GM10266 (cell line): ENCODE data around the gene KCNAB1.

Source experiments
- DNase-seq: peaks from one replicate; pipeline ENCODE4 v3.0.0; 2012; ENCODE audit errors: extremely low spot score
- CTCF ChIP-seq: IDR thresholded peaks from 2 replicates; pipeline ENCODE4 v1.5.1; 2012; ENCODE audit warnings: mild to moderate bottlenecking, low read depth; ENCODE audit not compliant: control insufficient read depth, insufficient read depth; ENCODE audit errors: missing control alignments

KCNAB1 gene

GRCh38 chr3:156576651-156577348, 456.4 kb downstream of the KCNAB1 start:
- no peak for DNase-seq
- TF ChIP-seq CTCF = no peak

- DNase-seq = no peak
- TF ChIP-seq CTCF = no peak
Measured at GRCh38 chr3:156577736-156578135, 457.4 kb downstream of the KCNAB1 start.

GRCh38 chr3:156579427-156579851, 459.1 kb downstream of the KCNAB1 start:
- TF ChIP-seq CTCF = no peak
- DNase-seq = no peak

GRCh38 chr3:156581033-156581432, 460.7 kb downstream of the KCNAB1 start:
- TF ChIP-seq CTCF = no peak
- DNase-seq = no peak

GRCh38 chr3:156581954-156582353, 461.6 kb downstream of the KCNAB1 start:
- no peak for TF ChIP-seq CTCF
- DNase-seq = no peak

- no peak for TF ChIP-seq CTCF
- no peak for DNase-seq
Measured at GRCh38 chr3:156582532-156583183, 462.3 kb downstream of the KCNAB1 start.

- no peak for TF ChIP-seq CTCF
- no peak for DNase-seq
Measured at GRCh38 chr3:156583469-156583868, 463.1 kb downstream of the KCNAB1 start.
